ENCODE results near the gene INHBE. TPM values are rescaled to one million over a fixed set of nuclear protein-coding genes. Genes with fewer than 3 reads are reported as not detected.
"Not testable (repeated sequence)": the region's sequence is repeated elsewhere in the genome, so short reads cannot be mapped to it uniquely, and the experiment has no call there.

Gene INHBE
- 0.27 and 0.29 TPM in 2 replicates for total RNA-seq (ENCODE audit: low replicate concordance)
- long read RNA-seq, result 0 reads

- Mint-ChIP-seq H3K4me1 (ENCODE audit: unreplicated experiment) (peaks cover 15% of the 10 kb centered on the region), H3K4me3 (peak within 1 kb of the TSS; percentile 72)
Measured at GRCh38 chr12:57454566-57455373, at the start of gene INHBE. TSS of gene INHBE (plus strand) at chr12:57455307. CDS start at chr12:57455537, 230 bp downstream.

DNA sequence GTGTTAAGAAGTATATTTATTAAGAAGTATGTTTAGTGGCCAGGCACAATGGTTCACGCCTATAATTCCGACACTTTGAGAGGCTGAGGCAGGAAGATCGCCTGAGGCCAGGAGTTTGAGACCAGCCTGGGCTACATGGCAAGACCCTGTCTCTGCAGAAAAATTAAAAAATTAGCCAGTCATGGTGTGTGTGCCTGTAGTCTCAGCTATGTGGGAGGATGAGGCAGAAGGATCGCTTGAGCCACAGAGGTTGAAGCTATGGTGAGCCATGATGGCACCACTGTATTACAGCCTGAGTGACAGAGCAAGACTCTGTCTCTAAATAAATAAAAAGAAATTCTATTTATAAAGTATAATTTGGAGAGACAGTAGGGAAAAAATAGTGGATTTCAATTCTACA lies 44.6 kb upstream of the INHBE start:
- DNase-seq (ENCODE audit: extremely low spot score, unreplicated experiment), result no peak
- H3K27me3 Mint-ChIP-seq, result no peaks in the 10 kb centered on the region
- TF ChIP-seq CTCF (conservative IDR thresholded peaks at IDR 0.05), result no peak
- H3K4me3 Mint-ChIP-seq, result no peak overlapping the region
- H3K9me3 Mint-ChIP-seq, result no peaks in the 10 kb centered on the region
- peaks cover 4% of the 10 kb centered on the region for H3K36me3 Mint-ChIP-seq
- no peaks in the 10 kb centered on the region for H3K4me1 Mint-ChIP-seq (ENCODE audit: unreplicated experiment)
- no peak overlapping the region for H3K27ac Mint-ChIP-seq

More at GRCh38 chr12:57454566-57455373, at the start of gene INHBE:
- Mint-ChIP-seq H3K9me3 (peaks cover 4% of the 10 kb centered on the region), H3K27me3 (peaks cover 9% of the 10 kb centered on the region), H3K27ac (no peak within 1 kb of the TSS), H3K36me3 (no peaks in the 10 kb centered on the region)
- no peak for TF ChIP-seq CTCF (conservative IDR thresholded peaks at IDR 0.05)
- no peak for DNase-seq (ENCODE audit: extremely low spot score, unreplicated experiment)

- H3K9me3 Mint-ChIP-seq; H3K4me1 Mint-ChIP-seq (ENCODE audit: unreplicated experiment); H3K27ac Mint-ChIP-seq; DNase-seq (ENCODE audit: extremely low spot score, unreplicated experiment); H3K4me3 Mint-ChIP-seq; H3K27me3 Mint-ChIP-seq; H3K36me3 Mint-ChIP-seq: not testable (repeated sequence)
Measured at GRCh38 chr12:57414160-57414559, 40.9 kb upstream of the INHBE start.

DNA sequence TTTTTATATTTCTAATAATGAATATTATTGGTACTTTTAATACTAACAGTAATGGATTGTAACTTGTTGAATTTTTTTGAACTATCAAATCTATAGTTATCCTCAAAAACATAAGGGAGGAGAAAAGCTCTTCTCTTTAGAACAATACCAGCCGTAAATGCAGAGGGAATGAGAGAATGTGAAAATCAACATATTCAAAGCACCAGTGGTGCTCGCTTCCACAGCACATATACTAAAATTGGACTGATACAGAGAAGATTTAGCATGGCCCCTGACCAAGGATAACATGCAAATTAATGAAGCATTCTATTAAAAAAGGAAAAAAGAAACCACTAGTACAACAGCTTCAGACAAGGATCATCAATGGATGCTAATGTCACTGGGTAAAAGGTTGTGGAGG lies 40.0 kb upstream of the INHBE start:
- Mint-ChIP-seq H3K27ac (no peak overlapping the region), H3K4me3 (no peak overlapping the region), H3K4me1 (ENCODE audit: unreplicated experiment) (peaks cover 11% of the 10 kb centered on the region), H3K36me3 (peaks cover 6% of the 10 kb centered on the region), H3K27me3 (no peaks in the 10 kb centered on the region), H3K9me3 (no peaks in the 10 kb centered on the region)
- TF ChIP-seq CTCF (conservative IDR thresholded peaks at IDR 0.05), result no peak
- DNase-seq (ENCODE audit: extremely low spot score, unreplicated experiment), result no peak

GRCh38 chr12:57416039-57416996 lies 38.8 kb upstream of the INHBE start:
- H3K27me3 Mint-ChIP-seq, result no peaks in the 10 kb centered on the region
- H3K9me3 Mint-ChIP-seq, result no peaks in the 10 kb centered on the region
- H3K27ac Mint-ChIP-seq, result no peak overlapping the region
- no peak for DNase-seq (ENCODE audit: extremely low spot score, unreplicated experiment)
- H3K4me1 Mint-ChIP-seq (ENCODE audit: unreplicated experiment), result peaks cover 18% of the 10 kb centered on the region
- H3K36me3 Mint-ChIP-seq, result peaks cover 12% of the 10 kb centered on the region
- H3K4me3 Mint-ChIP-seq, result no peak overlapping the region
- no peak for TF ChIP-seq CTCF (conservative IDR thresholded peaks at IDR 0.05)

Data from type B pancreatic cell (in vitro differentiated cells).